Measurements from ENCODE around the gene MRFAP1.

MRFAP1 gene

GRCh38 chr4:6640292-6641163 lies at the start of gene MRFAP1:
Gene MRFAP1, plus strand, starts transcription at chr4:6640685. Its CDS starts 178 bp downstream, at chr4:6640863.
- peak; percentile 82 for DNase-seq

- DNase-seq, result no peak
These were observed 49.2 kb upstream of the MRFAP1 start for GRCh38 chr4:6591313-6591712.

GRCh38 chr4:6591781-6592180 lies 48.7 kb upstream of the MRFAP1 start:
- DNase-seq, result no peak

GRCh38 chr4:6592804-6593563 lies 47.5 kb upstream of the MRFAP1 start:
- DNase-seq, result no peak

- no peak for DNase-seq
These were observed 46.1 kb upstream of the MRFAP1 start for GRCh38 chr4:6594341-6594740.

- DNase-seq, result no peak
These were observed 45.6 kb upstream of the MRFAP1 start for GRCh38 chr4:6594826-6595355.

- DNase-seq, result no peak
These were observed 44.5 kb upstream of the MRFAP1 start for GRCh38 chr4:6595897-6596537.

- no peak for DNase-seq
These were observed 43.5 kb upstream of the MRFAP1 start for GRCh38 chr4:6596948-6597347.

- no peak for DNase-seq
These were observed 42.4 kb upstream of the MRFAP1 start for GRCh38 chr4:6598127-6598526.

- DNase-seq, result no peak
These were observed 41.8 kb upstream of the MRFAP1 start for GRCh38 chr4:6598641-6599040.

GRCh38 chr4:6601661-6602250 lies 38.7 kb upstream of the MRFAP1 start:
- DNase-seq, result no peak

GRCh38 chr4:6602289-6602688 lies 38.2 kb upstream of the MRFAP1 start:
- no peak for DNase-seq

GRCh38 chr4:6603128-6603527 lies 37.4 kb upstream of the MRFAP1 start:
- no peak for DNase-seq

GRCh38 chr4:6605114-6605513 lies 35.4 kb upstream of the MRFAP1 start:
- no peak for DNase-seq

GRCh38 chr4:6605605-6606004 lies 34.9 kb upstream of the MRFAP1 start:
- DNase-seq, result no peak

- DNase-seq, result no peak
These were observed 33.8 kb upstream of the MRFAP1 start for GRCh38 chr4:6606465-6607235.

- DNase-seq, result no peak
These were observed 33.0 kb upstream of the MRFAP1 start for GRCh38 chr4:6607368-6608055.

- DNase-seq, result no peak
These were observed 31.6 kb upstream of the MRFAP1 start for GRCh38 chr4:6608758-6609414.

- no peak for DNase-seq
These were observed 30.9 kb upstream of the MRFAP1 start for GRCh38 chr4:6609415-6610079.

- no peak for DNase-seq
These were observed 29.5 kb upstream of the MRFAP1 start for GRCh38 chr4:6610856-6611430.

All from NCI-H748 treated with DMSO at 0.1 percent for 48 hours (cell line).